Mesenchymal stem cell (in vitro differentiated cells and primary cell): ENCODE measurements around the gene CXXC5.
"Not testable (repeated sequence)": the region's sequence is repeated elsewhere in the genome, so short reads cannot be mapped to it uniquely, and the experiment has no call there.

Experiments used
- DNase-seq: peaks from one replicate; pipeline ENCODE4 v3.0.0-alpha.2; 2013
- H2AFZ ChIP-seq: one replicate; pipeline ENCODE4 v1.6.1; 2013; ENCODE audit warnings: low read depth, mild to moderate bottlenecking, control low read depth, inconsistent platforms, low read length, moderate library complexity
- H2AK5ac ChIP-seq: 2 replicates; pipeline ENCODE4 v1.6.1; 2013; ENCODE audit warnings: low read length, moderate library complexity, mild to moderate bottlenecking, inconsistent platforms; ENCODE audit not compliant: severe bottlenecking
- H2BK120ac ChIP-seq: one replicate; pipeline ENCODE4 v1.6.1; 2013; ENCODE audit warnings: low read depth, mild to moderate bottlenecking, inconsistent platforms, low read length, moderate library complexity
- H2BK12ac ChIP-seq, 2 experiments: one replicate each; pipeline ENCODE4 v1.6.1; 2013; ENCODE audit warnings: inconsistent platforms in 2 of 2, low read length in 2 of 2, mild to moderate bottlenecking in 2 of 2, moderate library complexity in 2 of 2, control low read depth in 1 of 2
- H2BK15ac ChIP-seq: one replicate; pipeline ENCODE4 v1.6.1; 2013; ENCODE audit warnings: mild to moderate bottlenecking, low read depth, inconsistent platforms; ENCODE audit not compliant: poor library complexity, severe bottlenecking
- H2BK5ac ChIP-seq: 2 replicates; pipeline ENCODE4 v1.6.1; 2013; ENCODE audit warnings: low read depth, mild to moderate bottlenecking, low read length, control low read depth, inconsistent platforms; ENCODE audit not compliant: poor library complexity, severe bottlenecking
- H3K14ac ChIP-seq, 2 experiments: one replicate each; pipeline ENCODE4 v1.6.1; 2013; ENCODE audit warnings: inconsistent platforms in 2 of 2, low read length in 2 of 2, control low read depth in 1 of 2, mild to moderate bottlenecking in 1 of 2, moderate library complexity in 1 of 2
- H3K18ac ChIP-seq, 2 experiments: one replicate each; pipeline ENCODE4 v1.6.1; 2013; ENCODE audit warnings: inconsistent platforms in 2 of 2, low read length in 2 of 2, control low read depth in 1 of 2, low read depth in 1 of 2, mild to moderate bottlenecking in 1 of 2
- H3K23ac ChIP-seq, 2 experiments: one replicate each; pipeline ENCODE4 v1.6.1; 2013; ENCODE audit warnings: inconsistent platforms in 2 of 2, low read length in 2 of 2, mild to moderate bottlenecking in 2 of 2, moderate library complexity in 2 of 2, control low read depth in 1 of 2
- H3K27ac ChIP-seq: 2 replicates; pipeline ENCODE4 v1.5.1; 2013; ENCODE audit warnings: mild to moderate bottlenecking, moderate library complexity, low read length, control low read depth, inconsistent platforms; ENCODE audit not compliant: poor library complexity, severe bottlenecking
- H3K27me3 ChIP-seq, 2 experiments: 2 replicates each; pipeline versions ENCODE4 v1.6.1 to v1.7.0; 2013; ENCODE audit warnings: low read length in 2 of 2, mild to moderate bottlenecking in 2 of 2, moderate library complexity in 2 of 2, control low read depth in 1 of 2, inconsistent platforms in 1 of 2; ENCODE audit not compliant: control insufficient read depth in 1 of 2, insufficient read depth in 1 of 2
- H3K36me3 ChIP-seq, 2 experiments: 2 replicates each; pipeline versions ENCODE4 v1.6.1 to v1.7.0; 2013; ENCODE audit warnings: low read length in 2 of 2, control low read depth in 1 of 2, inconsistent platforms in 1 of 2, low read depth in 1 of 2, mild to moderate bottlenecking in 1 of 2; ENCODE audit not compliant: insufficient read depth in 2 of 2, control insufficient read depth in 1 of 2
- H3K4ac ChIP-seq, 2 experiments: one replicate each; pipeline ENCODE4 v1.6.1; 2013; ENCODE audit warnings: inconsistent platforms in 2 of 2, low read length in 2 of 2, mild to moderate bottlenecking in 2 of 2, moderate library complexity in 2 of 2, control low read depth in 1 of 2, low read depth in 1 of 2
- H3K4me1 ChIP-seq: 2 replicates; pipeline ENCODE4 v1.6.1; 2013; ENCODE audit warnings: low read depth, low read length, control low read depth; ENCODE audit not compliant: control insufficient read depth, insufficient read depth
- H3K4me2 ChIP-seq: 2 replicates; pipeline ENCODE4 v1.6.1; 2013; ENCODE audit warnings: low read length, mild to moderate bottlenecking, inconsistent platforms; ENCODE audit not compliant: poor library complexity, severe bottlenecking
- H3K4me3 ChIP-seq, 2 experiments: 2 replicates each; pipeline versions ENCODE4 v1.5.1 to v1.7.0; 2013; ENCODE audit warnings: low read length in 2 of 2, mild to moderate bottlenecking in 2 of 2, control low read depth in 1 of 2, low read depth in 1 of 2; ENCODE audit not compliant: insufficient read depth in 1 of 2
- H3K79me1 ChIP-seq: replicated peaks from 2 replicates; pipeline ENCODE4 v1.6.1; 2013; ENCODE audit warnings: mild to moderate bottlenecking, control low read depth, low read length, inconsistent platforms; ENCODE audit not compliant: poor library complexity, severe bottlenecking
- H3K9ac ChIP-seq: 2 replicates; pipeline ENCODE4 v1.7.0; 2013; ENCODE audit warnings: mild to moderate bottlenecking, low read length, moderate library complexity
- H3K9me3 ChIP-seq: 2 replicates; pipeline ENCODE4 v1.7.0; 2013; ENCODE audit warnings: mild to moderate bottlenecking, low read length; ENCODE audit not compliant: control insufficient read depth
- H4K8ac ChIP-seq: one replicate; pipeline ENCODE4 v1.6.1; 2013; ENCODE audit warnings: inconsistent platforms, mild to moderate bottlenecking, low read length, moderate library complexity
- H4K91ac ChIP-seq: one replicate; pipeline ENCODE4 v1.6.1; 2013; ENCODE audit warnings: mild to moderate bottlenecking, low read length, inconsistent platforms
- WGBS: methylation state at CpG from one replicate; pipeline ENCODE4 v1.1.7; 2013; ENCODE audit warnings: mixed read lengths; 5-methylcytosine and 5-hydroxymethylcytosine counted together

Gene CXXC5

DNA sequence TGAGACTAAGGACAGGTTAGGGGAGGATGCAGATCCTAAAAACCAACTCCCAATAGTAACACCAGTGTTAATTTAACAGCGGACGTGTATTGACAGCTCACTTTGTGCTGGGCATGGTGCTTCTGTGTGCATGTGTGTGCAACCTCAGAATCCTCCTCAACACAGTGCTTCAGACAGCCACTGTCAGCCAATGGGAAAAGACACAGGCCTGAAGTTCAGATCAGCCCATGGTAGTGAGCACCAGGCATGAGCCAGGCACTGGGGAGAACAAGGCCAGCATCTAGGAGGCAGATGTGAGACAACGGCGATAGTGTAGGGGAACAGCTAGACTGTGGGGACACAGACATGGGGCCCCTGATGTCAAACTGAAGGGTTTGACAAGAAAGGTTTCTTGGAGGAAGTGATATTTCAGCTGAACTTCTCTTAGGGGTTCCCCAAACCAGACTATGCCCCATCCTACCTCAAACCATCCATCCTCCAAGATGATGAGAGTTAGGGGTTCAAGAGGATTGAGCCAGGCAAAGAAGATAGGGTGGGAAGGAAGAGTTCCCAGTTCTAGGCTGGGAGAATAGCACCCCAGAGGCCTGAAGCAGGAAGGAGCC, 75.9 kb downstream of the CXXC5 start:
- Histone ChIP-seq H3K36me3 (peaks cover 0 to 6% of the 10 kb centered on the region in 2 experiments), H3K27me3 (no peaks in the 10 kb centered on the region)

DNA sequence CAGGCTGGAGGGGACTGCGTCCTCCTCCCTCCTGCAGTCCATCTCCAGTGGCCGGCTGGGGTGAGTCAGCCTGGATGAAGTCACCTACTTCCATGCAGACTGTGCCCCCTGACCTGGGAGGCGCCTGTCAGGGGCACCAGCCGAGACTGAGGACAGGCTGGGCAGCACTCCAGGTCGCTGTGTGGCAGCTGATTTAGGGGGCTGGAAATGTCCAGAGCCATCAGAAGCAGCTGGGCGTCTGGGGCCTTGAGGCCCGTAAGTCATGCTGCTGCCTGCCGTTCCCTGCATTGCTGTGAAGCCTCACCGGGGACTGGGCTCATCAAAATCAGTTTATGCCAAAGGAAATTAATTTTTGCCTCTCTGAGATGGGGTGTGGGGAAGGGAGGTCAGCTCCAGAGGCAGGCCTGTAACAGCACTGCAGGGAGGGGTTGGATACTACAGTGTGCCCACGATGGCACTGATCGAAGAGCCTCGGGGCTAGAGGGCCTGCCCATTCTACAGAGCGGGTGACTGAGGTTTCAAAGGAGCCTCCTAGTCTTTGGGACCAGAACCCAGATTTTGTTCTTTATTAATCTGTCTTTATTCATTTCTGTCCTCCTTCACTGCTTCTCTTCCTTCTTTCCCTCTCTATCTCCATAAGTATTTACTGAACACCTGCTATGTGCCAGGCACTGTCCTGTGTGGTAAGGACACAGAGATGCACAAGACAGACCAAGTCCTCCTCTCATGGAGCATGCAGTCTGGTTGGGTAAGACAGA, 77.1 kb downstream of the CXXC5 start:
- peak overlapping the region; percentile 47 to 93 for H3K18ac ChIP-seq
- no peaks in the 10 kb centered on the region for H3K27me3 ChIP-seq
- H3K36me3 ChIP-seq: peaks cover 0 to 4% of the 10 kb centered on the region in 2 experiments
- peak; percentile 95 for DNase-seq
- H4K8ac ChIP-seq: peak overlapping the region; percentile 49
- H4K91ac ChIP-seq: peak overlapping the region; percentile 56
- peak overlapping the region; percentile 50 for H2BK120ac ChIP-seq
- H3K79me1 ChIP-seq: no peaks in the 10 kb centered on the region
- no peak overlapping the region for H2AFZ ChIP-seq
- H3K27ac ChIP-seq: peak overlapping the region; percentile 75
- H3K4me3 ChIP-seq: peak overlapping the region in 1 of 2 experiments; percentile 6
- 26% methylated on average over 13 of the region's 13 CpGs for WGBS
- H3K9ac ChIP-seq: peak overlapping the region; percentile 33
- peak overlapping the region in 1 of 2 experiments; percentile 52 for H3K4ac ChIP-seq
- H2AK5ac ChIP-seq: peak overlapping the region; percentile 5
- no peak overlapping the region for H3K23ac ChIP-seq
- peaks cover 22% of the 10 kb centered on the region for H3K4me1 ChIP-seq
- peak overlapping the region; percentile 29 for H3K4me2 ChIP-seq
- H2BK5ac ChIP-seq: no peak overlapping the region
- H2BK12ac ChIP-seq: peak overlapping the region; percentile 71 to 95
- H3K9me3 ChIP-seq: no peaks in the 10 kb centered on the region
- H3K14ac ChIP-seq: peak overlapping the region in 1 of 2 experiments; percentile 26
- peak overlapping the region; percentile 31 for H2BK15ac ChIP-seq

More for the DNA sequence above, 75.9 kb downstream of the CXXC5 start:
- H2BK5ac ChIP-seq: no peak overlapping the region
- DNase-seq: no peak
- H3K9me3 ChIP-seq: no peaks in the 10 kb centered on the region
- peaks cover 22% of the 10 kb centered on the region for H3K4me1 ChIP-seq
- H2BK12ac ChIP-seq: peak overlapping the region; percentile 71 to 95
- no peak overlapping the region for H3K23ac ChIP-seq
- 95% methylated on average over 4 of the region's 4 CpGs for WGBS
- no peak overlapping the region for H3K27ac ChIP-seq
- H2BK120ac ChIP-seq: no peak overlapping the region
- H4K8ac ChIP-seq: no peak overlapping the region
- H3K9ac ChIP-seq: no peak overlapping the region
- H2AK5ac ChIP-seq: peak overlapping the region; percentile 67
- peak overlapping the region in 1 of 2 experiments; percentile 35 for H3K4ac ChIP-seq
- H2BK15ac ChIP-seq: no peak overlapping the region
- no peaks in the 10 kb centered on the region for H3K79me1 ChIP-seq
- H3K14ac ChIP-seq: no peak overlapping the region
- H2AFZ ChIP-seq: no peak overlapping the region
- peak overlapping the region; percentile 29 to 70 for H3K18ac ChIP-seq
- no peak overlapping the region for H3K4me3 ChIP-seq
- peak overlapping the region; percentile 19 for H4K91ac ChIP-seq
- no peak overlapping the region for H3K4me2 ChIP-seq

DNA sequence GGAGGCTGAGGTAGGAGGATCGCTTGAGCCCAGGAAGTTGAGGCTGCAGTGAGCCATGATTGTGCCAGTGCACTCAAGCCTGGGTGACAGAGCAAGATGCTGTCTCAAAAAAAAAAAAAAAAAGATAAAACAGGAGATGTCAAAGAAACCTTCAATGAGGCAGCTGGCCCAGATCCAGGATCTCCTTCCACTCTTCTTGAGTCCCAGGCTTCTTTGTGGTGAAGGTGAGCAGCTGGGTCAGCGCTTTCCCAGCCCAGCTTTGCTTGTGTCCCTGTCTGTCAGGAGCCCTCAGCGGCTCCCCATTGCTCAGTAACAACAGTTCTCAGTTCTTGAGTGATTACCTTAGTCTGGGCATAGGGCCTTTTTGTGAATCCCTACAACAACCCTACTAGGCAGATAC, 78.1 kb downstream of the CXXC5 start:
- Histone ChIP-seq H3K36me3 (peaks cover 0 to 6% of the 10 kb centered on the region in 2 experiments), H2BK12ac (peak overlapping the region in 1 of 2 experiments; percentile 83), H4K8ac (no peak overlapping the region), H3K18ac (no peak overlapping the region), H2BK15ac (no peak overlapping the region), H3K9ac (no peak overlapping the region), H3K27me3 (no peaks in the 10 kb centered on the region), H3K4me1 (peaks cover 22% of the 10 kb centered on the region), H2BK5ac (no peak overlapping the region), H3K4me3 (no peak overlapping the region), H2AK5ac (no peak overlapping the region), H3K4me2 (no peak overlapping the region), H3K23ac (no peak overlapping the region), H3K79me1 (no peaks in the 10 kb centered on the region), H3K9me3 (no peaks in the 10 kb centered on the region), H4K91ac (no peak overlapping the region), H3K27ac (no peak overlapping the region), H3K4ac (no peak overlapping the region), H3K14ac (no peak overlapping the region), H2AFZ (no peak overlapping the region), H2BK120ac (no peak overlapping the region)
- no peak for DNase-seq
- WGBS: 88% methylated on average over 3 of the region's 3 CpGs

DNA sequence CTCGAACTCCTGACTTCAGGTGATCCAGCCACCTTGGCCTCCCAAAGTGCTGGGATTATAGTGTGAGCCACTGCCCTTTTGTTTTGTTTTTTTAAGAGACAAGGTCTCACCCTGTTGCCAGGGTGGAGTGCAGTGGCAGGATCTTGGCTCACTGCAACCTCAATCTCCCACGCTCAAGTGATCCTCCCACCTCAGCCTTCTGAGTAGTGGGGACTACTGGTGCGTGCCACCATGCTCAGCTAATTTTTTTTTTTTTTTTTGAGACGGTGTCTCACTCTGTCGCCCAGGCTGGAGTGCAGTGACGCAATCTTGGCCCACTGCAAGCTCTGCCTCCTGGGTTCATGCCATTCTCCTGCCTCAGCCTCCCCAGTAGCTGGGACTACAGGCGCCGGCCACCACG, 79.5 kb downstream of the CXXC5 start:
- not testable (repeated sequence) for DNase-seq, H2BK15ac ChIP-seq, H3K18ac ChIP-seq, H3K36me3 ChIP-seq, H2BK12ac ChIP-seq, H3K4me2 ChIP-seq, H3K23ac ChIP-seq, H4K8ac ChIP-seq, H3K27me3 ChIP-seq, H2AFZ ChIP-seq, H3K14ac ChIP-seq, H3K4ac ChIP-seq, H3K9me3 ChIP-seq, H3K4me3 ChIP-seq, H3K9ac ChIP-seq, H4K91ac ChIP-seq, H2BK120ac ChIP-seq, H3K79me1 ChIP-seq, H2BK5ac ChIP-seq, H3K27ac ChIP-seq, H2AK5ac ChIP-seq
- H3K4me1 ChIP-seq: peaks cover 22% of the 10 kb centered on the region
- WGBS: 97% methylated on average over 7 of the region's 9 CpGs
